KOPT-K1 (cell line): ENCODE measurements around the gene ANKRD28.
A peak's percentile ranks its signal among the peaks of the same experiment; 100 is the strongest.

Source experiments
- H3K27ac ChIP-seq: fragments of 200-600 bp; sonication (generic); 2 replicates; pipeline ENCODE4 v1.5.1; 2016; ENCODE audit warnings: antibody characterized with exemption, mild to moderate bottlenecking, low read depth, low read length; ENCODE audit not compliant: poor library complexity, severe bottlenecking
- H3K36me3 ChIP-seq: fragments of 200-600 bp; sonication (generic); 2 replicates; pipeline ENCODE4 v1.5.1; 2017; ENCODE audit warnings: antibody characterized with exemption, mild to moderate bottlenecking, low read length, moderate library complexity; ENCODE audit not compliant: insufficient read depth
- H3K9me3 ChIP-seq: fragments of 200-600 bp; sonication (generic); 2 replicates; pipeline ENCODE4 v1.5.1; 2017; ENCODE audit warnings: antibody characterized with exemption, low read length, mild to moderate bottlenecking; ENCODE audit not compliant: insufficient read depth, poor library complexity, severe bottlenecking

ANKRD28 gene

GRCh38 chr3:15660055-15660935, 137.5 kb downstream of the ANKRD28 start:
- Histone ChIP-seq H3K9me3 (peaks cover 39% of the 10 kb centered on the region), H3K36me3 (no peaks in the 10 kb centered on the region), H3K27ac (no peak overlapping the region)

GRCh38 chr3:15659254-15659975, 138.4 kb downstream of the ANKRD28 start:
- Histone ChIP-seq H3K9me3 (peaks cover 39% of the 10 kb centered on the region), H3K36me3 (no peaks in the 10 kb centered on the region), H3K27ac (no peak overlapping the region)

GRCh38 chr3:15657016-15657415, 140.8 kb downstream of the ANKRD28 start:
- H3K36me3 ChIP-seq, result no peaks in the 10 kb centered on the region
- no peak overlapping the region for H3K27ac ChIP-seq
- H3K9me3 ChIP-seq, result peaks cover 39% of the 10 kb centered on the region

- peaks cover 39% of the 10 kb centered on the region for H3K9me3 ChIP-seq
- no peaks in the 10 kb centered on the region for H3K36me3 ChIP-seq
- no peak overlapping the region for H3K27ac ChIP-seq
These were observed 141.4 kb downstream of the ANKRD28 start for GRCh38 chr3:15656342-15656741.

GRCh38 chr3:15654891-15655290, 142.9 kb downstream of the ANKRD28 start:
- H3K36me3 ChIP-seq, result no peaks in the 10 kb centered on the region
- H3K9me3 ChIP-seq, result peaks cover 40% of the 10 kb centered on the region
- no peak overlapping the region for H3K27ac ChIP-seq

GRCh38 chr3:15654127-15654526, 143.7 kb downstream of the ANKRD28 start:
- Histone ChIP-seq H3K9me3 (peaks cover 46% of the 10 kb centered on the region), H3K36me3 (no peaks in the 10 kb centered on the region), H3K27ac (no peak overlapping the region)

- no peak overlapping the region for H3K27ac ChIP-seq
- H3K9me3 ChIP-seq, result peaks cover 37% of the 10 kb centered on the region
- no peaks in the 10 kb centered on the region for H3K36me3 ChIP-seq
These were observed 144.5 kb downstream of the ANKRD28 start for GRCh38 chr3:15653321-15653720.

- Histone ChIP-seq H3K9me3 (peaks cover 18% of the 10 kb centered on the region), H3K27ac (no peak overlapping the region), H3K36me3 (no peaks in the 10 kb centered on the region)
These were observed 146.4 kb downstream of the ANKRD28 start for GRCh38 chr3:15651396-15651795.

- Histone ChIP-seq H3K27ac (no peak overlapping the region), H3K36me3 (no peaks in the 10 kb centered on the region), H3K9me3 (peaks cover 7% of the 10 kb centered on the region)
These were observed 147.9 kb downstream of the ANKRD28 start for GRCh38 chr3:15649858-15650257.

GRCh38 chr3:15649341-15649740, 148.4 kb downstream of the ANKRD28 start:
- H3K27ac ChIP-seq, result no peak overlapping the region
- H3K36me3 ChIP-seq, result no peaks in the 10 kb centered on the region
- peaks cover 7% of the 10 kb centered on the region for H3K9me3 ChIP-seq

- peak overlapping the region; percentile 52 for H3K27ac ChIP-seq
- no peaks in the 10 kb centered on the region for H3K36me3 ChIP-seq
- H3K9me3 ChIP-seq, result peaks cover 7% of the 10 kb centered on the region
These were observed 150.1 kb downstream of the ANKRD28 start for GRCh38 chr3:15647611-15648167.

- Histone ChIP-seq H3K36me3 (no peaks in the 10 kb centered on the region), H3K9me3 (peaks cover 7% of the 10 kb centered on the region), H3K27ac (no peak overlapping the region)
These were observed 150.8 kb downstream of the ANKRD28 start for GRCh38 chr3:15646851-15647511.

GRCh38 chr3:15645740-15646501, 151.9 kb downstream of the ANKRD28 start:
- Histone ChIP-seq H3K9me3 (peaks cover 7% of the 10 kb centered on the region), H3K27ac (no peak overlapping the region), H3K36me3 (no peaks in the 10 kb centered on the region)

GRCh38 chr3:15645246-15645645, 152.5 kb downstream of the ANKRD28 start:
- no peaks in the 10 kb centered on the region for H3K36me3 ChIP-seq
- H3K27ac ChIP-seq, result no peak overlapping the region
- peaks cover 7% of the 10 kb centered on the region for H3K9me3 ChIP-seq
